WTC11 (cell line): Measurements from ENCODE around the gene STIMATE. TPM values are rescaled to one million over a fixed set of nuclear protein-coding genes. Genes with fewer than 3 reads are reported as not detected.
A peak's percentile ranks its signal among the peaks of the same experiment; 100 is the strongest.

Source experiments
- ATAC-seq: fragments of 200-7000 bp; cut with Tn5 transposase; 2 replicates; pipeline ENCODE4 v1.10.0; 2021; ENCODE audit warnings: mild to moderate bottlenecking, moderate library complexity
- CTCF ChIA-PET: fragments of 300-600 bp; sonication (Branson Sonifier 250); formaldehyde crosslinking; loops from one replicate; lab custom pipeline; 2021; ENCODE audit warnings: antibody characterized with exemption; lab: Charles Lee
- POLR2A ChIA-PET: fragments of 350-600 bp; sonication (Branson Sonifier 250); formaldehyde crosslinking; loops from one replicate; lab custom pipeline; 2021; ENCODE audit warnings: antibody characterized with exemption; lab: Charles Lee
- DNase-seq: peaks from one replicate; pipeline ENCODE4 v3.0.0; 2021; ENCODE audit warnings: low spot score
- H3K27ac Mint-ChIP-seq: 2 replicates; pipeline ENCODE4 v1.8.0; 2021; ENCODE audit warnings: mixed read lengths
- H3K27me3 Mint-ChIP-seq: 2 replicates; pipeline ENCODE4 v1.8.0; 2021; ENCODE audit warnings: low read depth, mild to moderate bottlenecking, moderate library complexity, mixed read lengths
- H3K36me3 Mint-ChIP-seq: 2 replicates; pipeline ENCODE4 v1.8.0; 2021; ENCODE audit warnings: mixed read lengths
- H3K4me1 Mint-ChIP-seq: 2 replicates; pipeline ENCODE4 v1.8.0; 2022; ENCODE audit warnings: mixed read lengths
- H3K4me3 Mint-ChIP-seq: 2 replicates; pipeline ENCODE4 v1.8.0; 2021; ENCODE audit warnings: mild to moderate bottlenecking, moderate library complexity, mixed read lengths
- H3K9me3 Mint-ChIP-seq: 2 replicates; pipeline ENCODE4 v1.8.0; 2021; ENCODE audit warnings: mixed read lengths
- CREB1 ChIP-seq: sonication (generic); formaldehyde crosslinking; IDR thresholded peaks from 2 replicates; pipeline ENCODE4 v1.8.0; 2023; ENCODE audit warnings: mild to moderate bottlenecking, missing genetic modification reagents
- MYBL2 ChIP-seq: sonication (generic); formaldehyde crosslinking; IDR thresholded peaks from 2 replicates; pipeline ENCODE4 v1.8.1; 2023; ENCODE audit warnings: mild to moderate bottlenecking, moderate library complexity, missing genetic modification reagents
- NR2C2 ChIP-seq: sonication (generic); formaldehyde crosslinking; IDR thresholded peaks from 2 replicates; pipeline ENCODE4 v1.8.0; 2022; ENCODE audit warnings: mild to moderate bottlenecking, missing genetic modification reagents
- SMAD3 ChIP-seq: sonication (generic); formaldehyde crosslinking; IDR thresholded peaks from 2 replicates; pipeline ENCODE4 v1.8.0; 2022; ENCODE audit warnings: missing genetic modification reagents, mild to moderate bottlenecking, borderline replicate concordance
- TCF7 ChIP-seq: sonication (generic); formaldehyde crosslinking; IDR thresholded peaks from 2 replicates; pipeline ENCODE4 v1.8.0; 2022; ENCODE audit warnings: mild to moderate bottlenecking, low read depth, missing genetic modification reagents, moderate library complexity
- ZNF232 ChIP-seq: sonication (generic); formaldehyde crosslinking; IDR thresholded peaks from 2 replicates; pipeline ENCODE4 v1.8.0; 2022; ENCODE audit warnings: mild to moderate bottlenecking, missing genetic modification reagents
- ZNF416 ChIP-seq: fragments of 250-450 bp; sonication (Bioruptor Pico); IDR thresholded peaks from 2 replicates; pipeline ENCODE4 v1.9.0; 2021; ENCODE audit warnings: mild to moderate bottlenecking, inconsistent platforms
- total RNA-seq: library from RNA; stranded (reverse); gene quantifications from 3 replicates; pipeline ENCODE4 v1.2.3, GENCODE V29; 2021
- TF ChIP-seq, protein P1 (sequence below): sonication (generic); formaldehyde crosslinking; IDR thresholded peaks from 2 replicates; pipeline ENCODE4 v1.8.0; 2022; ENCODE audit warnings: mild to moderate bottlenecking, missing genetic modification reagents
- TF ChIP-seq, protein P2 (sequence below): fragments of 250-450 bp; sonication (Bioruptor Pico); IDR thresholded peaks from 2 replicates; pipeline ENCODE4 v1.9.0; 2021; ENCODE audit warnings: mild to moderate bottlenecking
- TF ChIP-seq, protein P3 (sequence below): sonication (generic); formaldehyde crosslinking; IDR thresholded peaks from 2 replicates; pipeline ENCODE4 v1.8.0; 2023; ENCODE audit warnings: mild to moderate bottlenecking, missing genetic modification reagents
- TF ChIP-seq, protein P4 (sequence below): fragments of 250-450 bp; sonication (Bioruptor Pico); IDR thresholded peaks from 2 replicates; pipeline ENCODE4 v2.1.2; 2022; ENCODE audit warnings: mild to moderate bottlenecking, moderate library complexity
- TF ChIP-seq, protein P5 (sequence below): fragments of 250-450 bp; sonication (Bioruptor Pico); conservative IDR thresholded peaks from 2 replicates; pipeline ENCODE4 v1.9.0; 2021; ENCODE audit warnings: mild to moderate bottlenecking
- TF ChIP-seq, protein P6 (sequence below): sonication (generic); formaldehyde crosslinking; IDR thresholded peaks from 2 replicates; pipeline ENCODE4 v1.8.0; 2023; ENCODE audit warnings: missing genetic modification reagents, mild to moderate bottlenecking, borderline replicate concordance
- TF ChIP-seq, protein P7 (sequence below): fragments of 200-600 bp; IDR thresholded peaks from 2 replicates; pipeline ENCODE4 v1.8.0; 2022; ENCODE audit warnings: antibody characterized with exemption
- TF ChIP-seq, protein P8 (sequence below): sonication (generic); formaldehyde crosslinking; IDR thresholded peaks from 2 replicates; pipeline ENCODE4 v1.8.1; 2023; ENCODE audit warnings: mild to moderate bottlenecking, missing genetic modification reagents, moderate library complexity

STIMATE gene
- total RNA-seq, 1 experiment from 2014 or later: 35.5 TPM

DNA sequence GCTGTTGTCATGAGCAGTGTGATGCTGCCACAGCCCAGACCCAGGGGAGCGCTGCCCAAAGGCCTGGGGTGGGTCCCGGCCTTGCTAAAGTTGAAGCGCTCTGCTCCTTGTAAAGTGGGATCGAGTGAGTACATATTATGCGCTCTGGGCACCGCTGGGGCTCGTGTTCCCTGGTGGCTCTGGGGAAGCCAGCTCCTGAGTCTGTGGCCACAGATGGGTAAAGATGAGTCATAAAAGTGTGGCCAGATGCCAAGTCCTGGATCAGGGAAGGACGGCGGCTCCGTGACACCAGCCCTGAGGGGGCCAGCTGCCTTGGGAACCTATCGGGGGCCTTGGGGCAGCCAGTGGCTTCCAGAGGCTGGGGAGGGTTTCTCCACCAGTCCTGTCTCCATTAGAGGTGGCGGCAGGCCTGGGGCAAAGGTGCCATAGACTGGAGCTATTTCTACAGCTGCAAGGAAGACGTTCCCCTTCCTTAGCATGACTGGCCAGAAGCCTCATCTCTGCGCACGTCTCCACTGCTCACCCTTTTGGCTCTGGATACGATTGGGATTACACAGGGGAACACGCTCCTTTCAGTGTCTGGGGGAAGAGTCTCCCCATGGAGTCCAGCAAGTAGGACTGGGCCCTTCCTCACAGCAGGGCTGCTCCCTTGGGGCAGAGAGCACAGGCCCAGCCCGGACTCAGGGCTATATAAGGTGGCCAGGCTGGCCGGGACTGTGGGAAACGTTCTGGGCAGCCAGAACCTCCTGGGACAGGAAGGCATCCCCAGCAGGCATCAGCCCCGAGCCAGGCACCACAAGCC lies 65.6 kb downstream of the STIMATE start (continued):
- TF ChIP-seq, protein P1, sequence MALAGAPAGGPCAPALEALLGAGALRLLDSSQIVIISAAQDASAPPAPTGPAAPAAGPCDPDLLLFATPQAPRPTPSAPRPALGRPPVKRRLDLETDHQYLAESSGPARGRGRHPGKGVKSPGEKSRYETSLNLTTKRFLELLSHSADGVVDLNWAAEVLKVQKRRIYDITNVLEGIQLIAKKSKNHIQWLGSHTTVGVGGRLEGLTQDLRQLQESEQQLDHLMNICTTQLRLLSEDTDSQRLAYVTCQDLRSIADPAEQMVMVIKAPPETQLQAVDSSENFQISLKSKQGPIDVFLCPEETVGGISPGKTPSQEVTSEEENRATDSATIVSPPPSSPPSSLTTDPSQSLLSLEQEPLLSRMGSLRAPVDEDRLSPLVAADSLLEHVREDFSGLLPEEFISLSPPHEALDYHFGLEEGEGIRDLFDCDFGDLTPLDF (CRISPR knock-in tag): no peak
- TF ChIP-seq, protein P2, sequence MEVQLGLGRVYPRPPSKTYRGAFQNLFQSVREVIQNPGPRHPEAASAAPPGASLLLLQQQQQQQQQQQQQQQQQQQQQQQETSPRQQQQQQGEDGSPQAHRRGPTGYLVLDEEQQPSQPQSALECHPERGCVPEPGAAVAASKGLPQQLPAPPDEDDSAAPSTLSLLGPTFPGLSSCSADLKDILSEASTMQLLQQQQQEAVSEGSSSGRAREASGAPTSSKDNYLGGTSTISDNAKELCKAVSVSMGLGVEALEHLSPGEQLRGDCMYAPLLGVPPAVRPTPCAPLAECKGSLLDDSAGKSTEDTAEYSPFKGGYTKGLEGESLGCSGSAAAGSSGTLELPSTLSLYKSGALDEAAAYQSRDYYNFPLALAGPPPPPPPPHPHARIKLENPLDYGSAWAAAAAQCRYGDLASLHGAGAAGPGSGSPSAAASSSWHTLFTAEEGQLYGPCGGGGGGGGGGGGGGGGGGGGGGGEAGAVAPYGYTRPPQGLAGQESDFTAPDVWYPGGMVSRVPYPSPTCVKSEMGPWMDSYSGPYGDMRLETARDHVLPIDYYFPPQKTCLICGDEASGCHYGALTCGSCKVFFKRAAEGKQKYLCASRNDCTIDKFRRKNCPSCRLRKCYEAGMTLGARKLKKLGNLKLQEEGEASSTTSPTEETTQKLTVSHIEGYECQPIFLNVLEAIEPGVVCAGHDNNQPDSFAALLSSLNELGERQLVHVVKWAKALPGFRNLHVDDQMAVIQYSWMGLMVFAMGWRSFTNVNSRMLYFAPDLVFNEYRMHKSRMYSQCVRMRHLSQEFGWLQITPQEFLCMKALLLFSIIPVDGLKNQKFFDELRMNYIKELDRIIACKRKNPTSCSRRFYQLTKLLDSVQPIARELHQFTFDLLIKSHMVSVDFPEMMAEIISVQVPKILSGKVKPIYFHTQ (CRISPR knock-in tag): no peak
- TF ChIP-seq, protein P3, sequence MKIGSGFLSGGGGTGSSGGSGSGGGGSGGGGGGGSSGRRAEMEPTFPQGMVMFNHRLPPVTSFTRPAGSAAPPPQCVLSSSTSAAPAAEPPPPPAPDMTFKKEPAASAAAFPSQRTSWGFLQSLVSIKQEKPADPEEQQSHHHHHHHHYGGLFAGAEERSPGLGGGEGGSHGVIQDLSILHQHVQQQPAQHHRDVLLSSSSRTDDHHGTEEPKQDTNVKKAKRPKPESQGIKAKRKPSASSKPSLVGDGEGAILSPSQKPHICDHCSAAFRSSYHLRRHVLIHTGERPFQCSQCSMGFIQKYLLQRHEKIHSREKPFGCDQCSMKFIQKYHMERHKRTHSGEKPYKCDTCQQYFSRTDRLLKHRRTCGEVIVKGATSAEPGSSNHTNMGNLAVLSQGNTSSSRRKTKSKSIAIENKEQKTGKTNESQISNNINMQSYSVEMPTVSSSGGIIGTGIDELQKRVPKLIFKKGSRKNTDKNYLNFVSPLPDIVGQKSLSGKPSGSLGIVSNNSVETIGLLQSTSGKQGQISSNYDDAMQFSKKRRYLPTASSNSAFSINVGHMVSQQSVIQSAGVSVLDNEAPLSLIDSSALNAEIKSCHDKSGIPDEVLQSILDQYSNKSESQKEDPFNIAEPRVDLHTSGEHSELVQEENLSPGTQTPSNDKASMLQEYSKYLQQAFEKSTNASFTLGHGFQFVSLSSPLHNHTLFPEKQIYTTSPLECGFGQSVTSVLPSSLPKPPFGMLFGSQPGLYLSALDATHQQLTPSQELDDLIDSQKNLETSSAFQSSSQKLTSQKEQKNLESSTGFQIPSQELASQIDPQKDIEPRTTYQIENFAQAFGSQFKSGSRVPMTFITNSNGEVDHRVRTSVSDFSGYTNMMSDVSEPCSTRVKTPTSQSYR (CRISPR knock-in tag): no peak
- TF ChIP-seq CREB1 (CRISPR knock-in tag): no peak
- TF ChIP-seq, protein P4, sequence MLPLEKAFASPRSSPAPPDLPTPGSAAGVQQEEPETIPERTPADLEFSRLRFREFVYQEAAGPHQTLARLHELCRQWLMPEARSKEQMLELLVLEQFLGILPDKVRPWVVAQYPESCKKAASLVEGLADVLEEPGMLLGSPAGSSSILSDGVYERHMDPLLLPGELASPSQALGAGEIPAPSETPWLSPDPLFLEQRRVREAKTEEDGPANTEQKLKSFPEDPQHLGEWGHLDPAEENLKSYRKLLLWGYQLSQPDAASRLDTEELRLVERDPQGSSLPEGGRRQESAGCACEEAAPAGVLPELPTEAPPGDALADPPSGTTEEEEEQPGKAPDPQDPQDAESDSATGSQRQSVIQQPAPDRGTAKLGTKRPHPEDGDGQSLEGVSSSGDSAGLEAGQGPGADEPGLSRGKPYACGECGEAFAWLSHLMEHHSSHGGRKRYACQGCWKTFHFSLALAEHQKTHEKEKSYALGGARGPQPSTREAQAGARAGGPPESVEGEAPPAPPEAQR: no peak
- TF ChIP-seq, all 79 proteins: peak for 0

DNA sequence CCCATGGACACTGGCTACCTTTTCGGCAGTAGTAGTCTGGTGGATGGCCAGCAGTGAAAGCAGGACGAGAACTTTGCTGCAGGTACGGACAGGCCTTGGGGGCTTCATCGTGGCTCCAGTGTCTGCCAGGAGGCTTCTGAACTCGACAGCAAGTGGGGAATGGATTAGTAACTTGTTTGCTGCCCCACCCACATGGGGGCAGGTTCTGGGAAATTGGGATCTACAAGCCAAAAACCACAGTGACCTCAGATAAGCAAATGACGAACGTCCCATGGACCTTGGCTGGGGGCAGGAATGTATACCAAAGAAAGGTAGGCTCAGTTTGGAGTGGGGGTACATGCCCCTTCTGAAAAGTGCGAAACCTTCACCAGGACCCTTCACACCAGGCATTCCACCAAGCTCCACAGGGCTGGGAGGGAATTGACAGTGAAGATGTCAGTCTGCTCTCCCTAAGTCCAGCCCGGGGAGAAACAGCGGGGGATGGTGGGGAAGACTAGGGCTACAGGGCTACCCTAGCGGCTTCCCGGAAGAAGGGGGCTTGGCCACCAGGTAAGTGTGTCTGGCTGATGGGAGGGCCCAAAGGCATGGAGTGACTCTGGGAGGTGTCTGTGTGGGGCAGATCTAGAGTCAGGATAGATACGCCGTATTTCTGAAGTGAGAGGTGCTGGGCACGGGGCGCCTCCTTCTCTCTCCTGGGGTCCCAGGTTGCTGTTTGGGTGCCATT lies 66.7 kb downstream of the STIMATE start, which contains the start of gene ITIH4:
ITIH4 (minus strand) TSS at position 138 of the 724 bp plus-strand sequence; CDS start at position 108, 30 bp downstream.
- Mint-ChIP-seq H3K36me3 (no peaks in the 10 kb centered on the region), H3K27ac (no peak within 1 kb of the TSS), H3K27me3 (no peaks in the 10 kb centered on the region), H3K9me3 (no peaks in the 10 kb centered on the region), H3K4me1 (peaks cover 5% of the 10 kb centered on the region; the same call in 1 of the 2 replicates), H3K4me3 (no peak within 1 kb of the TSS)
- ChIA-PET CTCF (interaction anchor here (1.4 to 4.4 kb wide), 3 partner anchors 10 to 38 kb away, joined by 3 to 23 read pairs (median 5); no protein-coding TSS in a partner anchor), POLR2A (no interaction called here)
- peak; percentile 32 for ATAC-seq
- DNase-seq: no peak
- TF ChIP-seq, protein P5, sequence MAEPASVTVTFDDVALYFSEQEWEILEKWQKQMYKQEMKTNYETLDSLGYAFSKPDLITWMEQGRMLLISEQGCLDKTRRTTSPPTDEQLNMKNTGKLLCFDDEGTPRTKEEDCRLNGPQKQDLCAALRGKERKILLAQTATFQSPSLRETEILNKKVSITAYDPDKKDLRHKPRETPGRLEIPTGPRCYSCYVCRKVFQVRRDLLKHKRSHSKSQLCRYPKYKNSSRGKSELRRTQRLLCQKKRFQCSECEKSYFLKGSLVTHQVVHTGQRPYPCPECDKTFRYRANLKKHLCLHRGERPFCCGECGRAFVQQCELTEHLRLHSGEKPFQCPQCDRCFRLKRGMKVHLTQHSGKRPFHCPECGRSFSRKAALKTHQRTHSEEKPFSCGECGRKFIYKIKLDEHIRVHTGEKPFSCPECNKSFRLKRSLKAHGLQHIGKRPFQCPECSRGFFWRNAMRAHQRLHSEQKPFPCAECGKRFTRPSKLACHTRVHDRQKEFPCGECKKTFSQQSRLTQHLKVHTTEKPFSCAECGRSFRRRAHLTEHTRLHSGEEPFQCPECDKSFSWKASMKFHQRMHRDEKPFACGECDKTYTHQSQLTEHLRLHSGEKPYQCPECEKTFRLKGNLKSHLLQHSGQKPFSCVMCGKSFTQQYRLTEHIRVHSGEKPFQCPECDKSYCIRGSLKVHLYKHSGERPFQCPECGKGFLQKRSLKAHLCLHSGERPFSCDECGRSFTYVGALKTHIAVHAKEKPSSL (CRISPR knock-in tag): no peak
- TF ChIP-seq, protein P6, sequence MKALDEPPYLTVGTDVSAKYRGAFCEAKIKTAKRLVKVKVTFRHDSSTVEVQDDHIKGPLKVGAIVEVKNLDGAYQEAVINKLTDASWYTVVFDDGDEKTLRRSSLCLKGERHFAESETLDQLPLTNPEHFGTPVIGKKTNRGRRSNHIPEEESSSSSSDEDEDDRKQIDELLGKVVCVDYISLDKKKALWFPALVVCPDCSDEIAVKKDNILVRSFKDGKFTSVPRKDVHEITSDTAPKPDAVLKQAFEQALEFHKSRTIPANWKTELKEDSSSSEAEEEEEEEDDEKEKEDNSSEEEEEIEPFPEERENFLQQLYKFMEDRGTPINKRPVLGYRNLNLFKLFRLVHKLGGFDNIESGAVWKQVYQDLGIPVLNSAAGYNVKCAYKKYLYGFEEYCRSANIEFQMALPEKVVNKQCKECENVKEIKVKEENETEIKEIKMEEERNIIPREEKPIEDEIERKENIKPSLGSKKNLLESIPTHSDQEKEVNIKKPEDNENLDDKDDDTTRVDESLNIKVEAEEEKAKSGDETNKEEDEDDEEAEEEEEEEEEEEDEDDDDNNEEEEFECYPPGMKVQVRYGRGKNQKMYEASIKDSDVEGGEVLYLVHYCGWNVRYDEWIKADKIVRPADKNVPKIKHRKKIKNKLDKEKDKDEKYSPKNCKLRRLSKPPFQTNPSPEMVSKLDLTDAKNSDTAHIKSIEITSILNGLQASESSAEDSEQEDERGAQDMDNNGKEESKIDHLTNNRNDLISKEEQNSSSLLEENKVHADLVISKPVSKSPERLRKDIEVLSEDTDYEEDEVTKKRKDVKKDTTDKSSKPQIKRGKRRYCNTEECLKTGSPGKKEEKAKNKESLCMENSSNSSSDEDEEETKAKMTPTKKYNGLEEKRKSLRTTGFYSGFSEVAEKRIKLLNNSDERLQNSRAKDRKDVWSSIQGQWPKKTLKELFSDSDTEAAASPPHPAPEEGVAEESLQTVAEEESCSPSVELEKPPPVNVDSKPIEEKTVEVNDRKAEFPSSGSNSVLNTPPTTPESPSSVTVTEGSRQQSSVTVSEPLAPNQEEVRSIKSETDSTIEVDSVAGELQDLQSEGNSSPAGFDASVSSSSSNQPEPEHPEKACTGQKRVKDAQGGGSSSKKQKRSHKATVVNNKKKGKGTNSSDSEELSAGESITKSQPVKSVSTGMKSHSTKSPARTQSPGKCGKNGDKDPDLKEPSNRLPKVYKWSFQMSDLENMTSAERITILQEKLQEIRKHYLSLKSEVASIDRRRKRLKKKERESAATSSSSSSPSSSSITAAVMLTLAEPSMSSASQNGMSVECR: no peak
- no peak for TF ChIP-seq MYBL2 (CRISPR knock-in tag)
- no peak for TF ChIP-seq ZNF416 (CRISPR knock-in tag)
- TF ChIP-seq ZNF232: no peak
- TF ChIP-seq, protein P7, sequence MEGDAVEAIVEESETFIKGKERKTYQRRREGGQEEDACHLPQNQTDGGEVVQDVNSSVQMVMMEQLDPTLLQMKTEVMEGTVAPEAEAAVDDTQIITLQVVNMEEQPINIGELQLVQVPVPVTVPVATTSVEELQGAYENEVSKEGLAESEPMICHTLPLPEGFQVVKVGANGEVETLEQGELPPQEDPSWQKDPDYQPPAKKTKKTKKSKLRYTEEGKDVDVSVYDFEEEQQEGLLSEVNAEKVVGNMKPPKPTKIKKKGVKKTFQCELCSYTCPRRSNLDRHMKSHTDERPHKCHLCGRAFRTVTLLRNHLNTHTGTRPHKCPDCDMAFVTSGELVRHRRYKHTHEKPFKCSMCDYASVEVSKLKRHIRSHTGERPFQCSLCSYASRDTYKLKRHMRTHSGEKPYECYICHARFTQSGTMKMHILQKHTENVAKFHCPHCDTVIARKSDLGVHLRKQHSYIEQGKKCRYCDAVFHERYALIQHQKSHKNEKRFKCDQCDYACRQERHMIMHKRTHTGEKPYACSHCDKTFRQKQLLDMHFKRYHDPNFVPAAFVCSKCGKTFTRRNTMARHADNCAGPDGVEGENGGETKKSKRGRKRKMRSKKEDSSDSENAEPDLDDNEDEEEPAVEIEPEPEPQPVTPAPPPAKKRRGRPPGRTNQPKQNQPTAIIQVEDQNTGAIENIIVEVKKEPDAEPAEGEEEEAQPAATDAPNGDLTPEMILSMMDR: no peak
- no peak for TF ChIP-seq SMAD3
- no peak for TF ChIP-seq NR2C2
- no peak for TF ChIP-seq TCF7 (CRISPR knock-in tag)
- TF ChIP-seq, protein P8, sequence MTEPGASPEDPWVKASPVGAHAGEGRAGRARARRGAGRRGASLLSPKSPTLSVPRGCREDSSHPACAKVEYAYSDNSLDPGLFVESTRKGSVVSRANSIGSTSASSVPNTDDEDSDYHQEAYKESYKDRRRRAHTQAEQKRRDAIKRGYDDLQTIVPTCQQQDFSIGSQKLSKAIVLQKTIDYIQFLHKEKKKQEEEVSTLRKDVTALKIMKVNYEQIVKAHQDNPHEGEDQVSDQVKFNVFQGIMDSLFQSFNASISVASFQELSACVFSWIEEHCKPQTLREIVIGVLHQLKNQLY (CRISPR knock-in tag): no peak
